Hepatocyte (in vitro differentiated cells): ENCODE measurements around the gene KLHL30. TPM values are rescaled to one million over a fixed set of nuclear protein-coding genes. Genes with fewer than 3 reads are reported as not detected.

Experiments used
- DNase-seq: peaks from one replicate; pipeline ENCODE4 v3.0.0-alpha.2; 2016; ENCODE audit warnings: low spot score
- H2AFZ ChIP-seq: fragments of 200-600 bp; sonication (generic); 2 replicates; pipeline ENCODE4 v1.6.0; 2016; ENCODE audit warnings: antibody characterized with exemption, mild to moderate bottlenecking
- H3K27ac ChIP-seq: fragments of 200-600 bp; sonication (generic); 2 replicates; pipeline ENCODE4 v1.5.1; 2016; ENCODE audit warnings: mild to moderate bottlenecking
- H3K27me3 ChIP-seq: fragments of 200-600 bp; sonication (generic); 2 replicates; pipeline ENCODE4 v1.6.1; 2016
- H3K36me3 ChIP-seq: fragments of 200-600 bp; sonication (generic); replicated peaks from 2 replicates; pipeline ENCODE4 v1.5.1; 2016; ENCODE audit warnings: low read depth; ENCODE audit not compliant: insufficient read depth
- H3K4me1 ChIP-seq: fragments of 200-600 bp; sonication (generic); 2 replicates; pipeline ENCODE4 v1.5.1; 2016; ENCODE audit warnings: mild to moderate bottlenecking, moderate library complexity; ENCODE audit not compliant: insufficient read depth
- H3K4me2 ChIP-seq: fragments of 200-600 bp; sonication (generic); 2 replicates; pipeline ENCODE4 v1.6.0; 2016
- H3K4me3 ChIP-seq: fragments of 200-600 bp; sonication (generic); 2 replicates; pipeline ENCODE4 v1.5.1; 2016; ENCODE audit warnings: mild to moderate bottlenecking
- H3K79me2 ChIP-seq: fragments of 200-600 bp; sonication (generic); 2 replicates; pipeline ENCODE4 v1.6.0; 2017; ENCODE audit warnings: mild to moderate bottlenecking
- H3K9me2 ChIP-seq: fragments of 200-600 bp; sonication (generic); replicated peaks from 2 replicates; pipeline ENCODE4 v1.6.0; 2017; ENCODE audit warnings: mild to moderate bottlenecking; ENCODE audit not compliant: insufficient read depth
- H3K9me3 ChIP-seq: fragments of 200-600 bp; sonication (generic); 2 replicates; pipeline ENCODE4 v1.5.1; 2016; ENCODE audit warnings: low read depth, mild to moderate bottlenecking
- H4K20me1 ChIP-seq: fragments of 200-600 bp; sonication (generic); 2 replicates; pipeline ENCODE4 v1.6.0; 2016; ENCODE audit warnings: mild to moderate bottlenecking; ENCODE audit not compliant: insufficient read depth, poor library complexity, severe bottlenecking
- EZH2 ChIP-seq: fragments of 200-600 bp; sonication (generic); IDR thresholded peaks from 2 replicates; pipeline ENCODE4 v1.6.1; 2016; ENCODE audit warnings: antibody characterized with exemption, mild to moderate bottlenecking, borderline replicate concordance
- EZH2phosphoT487 ChIP-seq: fragments of 200-600 bp; sonication (generic); IDR thresholded peaks from one replicate; pipeline ENCODE4 v1.6.1; 2018; ENCODE audit warnings: antibody characterized with exemption, mild to moderate bottlenecking, low read depth, moderate library complexity; ENCODE audit not compliant: unreplicated experiment, severe bottlenecking
- WGBS: methylation state at CpG from one replicate; pipeline ENCODE4 v1.1.6; 2016; ENCODE audit warnings: low lambda C conversion rate; ENCODE audit errors: missing lambda C conversion rate; 5-methylcytosine and 5-hydroxymethylcytosine counted together
- polyA plus RNA-seq: library from polyadenylated mRNA; unstranded; fragments of >200 nt; fragmentation: Nextera tagmentation; extraction: Ambion mirVana; gene quantifications from 2 replicates; pipeline ENCODE4 v1.2.1, GENCODE V29; 2016
- total RNA-seq: library from RNA; depleted of rRNA; stranded (reverse); fragments of >200 nt; gene quantifications from 2 replicates; pipeline ENCODE4 v1.2.3, GENCODE V29; 2014
- TF ChIP-seq, protein P1 (sequence below): fragments of 200-600 bp; sonication (generic); IDR thresholded peaks from 2 replicates; pipeline ENCODE4 v1.5.1; 2016; ENCODE audit warnings: antibody characterized with exemption, mild to moderate bottlenecking; ENCODE audit not compliant: poor library complexity

KLHL30 gene
- total and polyA plus RNA-seq, 2 experiments from 2014 or later = 0.15 TPM; not detected in 1

DNA sequence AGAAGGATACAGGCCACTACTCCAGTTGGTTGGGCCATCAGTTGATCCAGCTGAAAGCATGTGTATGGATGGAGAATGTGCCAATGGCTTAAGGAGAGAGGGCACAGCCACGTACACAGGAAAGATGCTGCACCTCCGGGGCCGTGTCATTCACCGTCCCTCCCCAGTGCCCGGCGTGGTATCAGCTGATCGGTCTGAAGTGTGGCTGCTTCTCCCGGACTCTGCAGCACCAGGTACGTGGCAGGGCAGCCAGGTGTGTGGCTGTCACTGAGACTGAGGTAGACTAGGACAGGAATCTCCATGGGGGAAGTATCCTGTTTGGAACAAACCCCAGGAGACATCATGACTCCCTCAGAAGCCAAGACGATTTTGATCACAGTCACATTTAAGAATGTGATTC, 16.1 kb downstream of the KLHL30 start:
- Histone ChIP-seq H3K27me3 (peaks cover 9% of the 10 kb centered on the region), H2AFZ (no peak overlapping the region), H4K20me1 (no peaks in the 10 kb centered on the region), H3K27ac (no peak overlapping the region), H3K4me2 (no peak overlapping the region), H3K36me3 (no peaks in the 10 kb centered on the region), H3K9me2 (no peaks in the 10 kb centered on the region), H3K9me3 (no peaks in the 10 kb centered on the region), H3K4me3 (no peak overlapping the region), H3K4me1 (no peaks in the 10 kb centered on the region), H3K79me2 (no peaks in the 10 kb centered on the region)
- 93% methylated on average over 10 of the region's 10 CpGs for WGBS
- TF ChIP-seq EZH2phosphoT487 (no peak), EZH2 (no peak)
- TF ChIP-seq, protein P1, sequence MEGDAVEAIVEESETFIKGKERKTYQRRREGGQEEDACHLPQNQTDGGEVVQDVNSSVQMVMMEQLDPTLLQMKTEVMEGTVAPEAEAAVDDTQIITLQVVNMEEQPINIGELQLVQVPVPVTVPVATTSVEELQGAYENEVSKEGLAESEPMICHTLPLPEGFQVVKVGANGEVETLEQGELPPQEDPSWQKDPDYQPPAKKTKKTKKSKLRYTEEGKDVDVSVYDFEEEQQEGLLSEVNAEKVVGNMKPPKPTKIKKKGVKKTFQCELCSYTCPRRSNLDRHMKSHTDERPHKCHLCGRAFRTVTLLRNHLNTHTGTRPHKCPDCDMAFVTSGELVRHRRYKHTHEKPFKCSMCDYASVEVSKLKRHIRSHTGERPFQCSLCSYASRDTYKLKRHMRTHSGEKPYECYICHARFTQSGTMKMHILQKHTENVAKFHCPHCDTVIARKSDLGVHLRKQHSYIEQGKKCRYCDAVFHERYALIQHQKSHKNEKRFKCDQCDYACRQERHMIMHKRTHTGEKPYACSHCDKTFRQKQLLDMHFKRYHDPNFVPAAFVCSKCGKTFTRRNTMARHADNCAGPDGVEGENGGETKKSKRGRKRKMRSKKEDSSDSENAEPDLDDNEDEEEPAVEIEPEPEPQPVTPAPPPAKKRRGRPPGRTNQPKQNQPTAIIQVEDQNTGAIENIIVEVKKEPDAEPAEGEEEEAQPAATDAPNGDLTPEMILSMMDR = no peak
- DNase-seq = no peak

- WGBS = 81% methylated on average over 19 of the region's 19 CpGs
- Histone ChIP-seq H3K4me3 (no peak overlapping the region), H3K79me2 (no peaks in the 10 kb centered on the region), H3K27me3 (peaks cover 16% of the 10 kb centered on the region), H3K9me3 (no peaks in the 10 kb centered on the region), H2AFZ (no peak overlapping the region), H3K9me2 (no peaks in the 10 kb centered on the region), H3K27ac (no peak overlapping the region), H3K36me3 (no peaks in the 10 kb centered on the region), H3K4me2 (no peak overlapping the region), H4K20me1 (no peaks in the 10 kb centered on the region), H3K4me1 (no peaks in the 10 kb centered on the region)
- no peak for DNase-seq
- TF ChIP-seq, protein P1 = no peak
- TF ChIP-seq EZH2phosphoT487 = no peak
- TF ChIP-seq EZH2 = no peak
These were observed 16.7 kb downstream of the KLHL30 start for GRCh38 chr2:238155051-238155760.

- H4K20me1 ChIP-seq = no peaks in the 10 kb centered on the region
- no peak overlapping the region for H3K4me3 ChIP-seq
- H3K4me2 ChIP-seq = no peak overlapping the region
- H3K27me3 ChIP-seq = peaks cover 16% of the 10 kb centered on the region
- H3K27ac ChIP-seq = no peak overlapping the region
- no peak for DNase-seq
- no peaks in the 10 kb centered on the region for H3K36me3 ChIP-seq
- no peaks in the 10 kb centered on the region for H3K9me2 ChIP-seq
- 85% methylated on average over 18 of the region's 18 CpGs for WGBS
- no peaks in the 10 kb centered on the region for H3K79me2 ChIP-seq
- TF ChIP-seq EZH2phosphoT487 (no peak), EZH2 (no peak)
- TF ChIP-seq, protein P1 = no peak
- no peak overlapping the region for H2AFZ ChIP-seq
- H3K4me1 ChIP-seq = no peaks in the 10 kb centered on the region
- no peaks in the 10 kb centered on the region for H3K9me3 ChIP-seq
These were observed 17.6 kb downstream of the KLHL30 start for GRCh38 chr2:238155761-238156694.
